Islet precursor cell (in vitro differentiated cells): ENCODE measurements around the gene NMNAT1.
"Not testable (repeated sequence)": the region's sequence is repeated elsewhere in the genome, so short reads cannot be mapped to it uniquely, and the experiment has no call there.

Source experiments
- DNase-seq: peaks from one replicate; pipeline ENCODE4 v3.0.0-alpha.2; 2018

NMNAT1 gene

GRCh38 chr1:10020678-10021077, 77.4 kb downstream of the NMNAT1 start:
- not testable (repeated sequence) for DNase-seq

- not testable (repeated sequence) for DNase-seq
Measured at GRCh38 chr1:10021992-10022391, 78.7 kb downstream of the NMNAT1 start.

GRCh38 chr1:10022656-10023055, 79.4 kb downstream of the NMNAT1 start:
- no peak for DNase-seq

- no peak for DNase-seq
Measured at GRCh38 chr1:10025354-10025753, 82.1 kb downstream of the NMNAT1 start.

GRCh38 chr1:10027027-10027426, 83.8 kb downstream of the NMNAT1 start:
- DNase-seq, result no peak

DNA sequence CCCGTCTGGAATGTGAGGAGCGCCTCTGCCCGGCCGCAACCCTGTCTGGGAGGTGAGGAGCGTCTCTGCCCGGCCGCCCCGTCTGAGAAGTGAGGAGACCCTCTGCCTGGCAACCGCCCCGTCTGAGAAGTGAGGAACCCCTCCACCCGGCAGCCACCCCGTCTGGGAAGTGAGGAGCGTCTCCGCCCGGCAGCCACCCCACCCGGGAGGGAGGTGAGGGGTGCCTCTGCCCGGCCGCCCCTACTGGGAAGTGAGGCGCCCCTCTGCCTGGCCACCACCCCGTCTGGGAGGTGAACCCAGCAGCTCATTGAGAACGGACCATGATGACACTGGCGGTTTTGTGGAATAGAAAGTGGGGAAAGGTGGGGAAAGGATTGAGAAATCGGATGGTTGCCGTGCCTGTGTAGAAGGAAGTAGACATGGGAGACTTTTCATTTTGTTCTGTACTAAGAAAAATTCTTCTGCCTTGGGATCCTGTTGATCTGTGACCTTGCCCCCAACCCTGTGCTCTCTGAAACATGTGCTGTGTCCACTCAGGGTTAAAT, 85.8 kb downstream of the NMNAT1 start:
- DNase-seq, result not testable (repeated sequence)

- DNase-seq, result no peak
Measured at GRCh38 chr1:10031461-10031860, 88.2 kb downstream of the NMNAT1 start.

- DNase-seq, result peak; percentile 99
Measured at GRCh38 chr1:10032590-10033358, 89.5 kb downstream of the NMNAT1 start, which contains the start of gene UBE4B. Gene UBE4B, plus strand, starts transcription at chr1:10032958. Its CDS starts 713 bp downstream, at chr1:10033671.

GRCh38 chr1:10033359-10033845, 90.1 kb downstream of the NMNAT1 start:
- DNase-seq, result peak; percentile 66
